ENCODE results near the gene PRR19.

The PRR19 gene

DNA sequence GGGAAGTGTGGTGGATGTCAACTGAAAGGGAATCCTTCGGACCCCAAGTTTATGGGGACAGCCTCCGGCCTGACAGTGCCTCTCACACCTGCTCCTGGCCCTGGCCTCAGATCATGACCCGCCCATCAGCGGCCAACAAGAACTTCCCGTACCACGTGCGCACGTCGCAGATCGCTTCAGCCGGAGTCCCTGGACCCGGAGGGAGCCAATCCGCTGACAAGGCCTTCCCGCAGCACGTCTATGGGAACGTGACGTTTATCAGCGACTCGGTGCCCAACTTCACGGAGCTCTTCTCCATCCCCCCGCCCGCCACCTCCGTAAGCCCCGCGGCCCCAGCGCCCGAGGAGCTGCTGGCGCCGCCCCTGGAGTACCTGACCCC, 21.5 kb downstream of the PRR19 start:
- DNase-seq (ENCODE audit: low read depth in 1 of 2, low spot score in 1 of 2) = no peak
- no peak overlapping the region for H3K27ac ChIP-seq (replicated peaks)
- no peak overlapping the region for H3K4me3 ChIP-seq (replicated peaks; ENCODE audit: insufficient read depth, low read length)
- TF ChIP-seq POLR2AphosphoS5 (IDR thresholded peaks at IDR 0.05; ENCODE audit: low read depth) (no peak), SPI1 (IDR thresholded peaks at IDR 0.05; ENCODE audit: borderline replicate concordance, low read depth) (no peak), GABPA (IDR thresholded peaks at IDR 0.05; ENCODE audit: low read depth) (no peak)
- TF ChIP-seq, protein P1, sequence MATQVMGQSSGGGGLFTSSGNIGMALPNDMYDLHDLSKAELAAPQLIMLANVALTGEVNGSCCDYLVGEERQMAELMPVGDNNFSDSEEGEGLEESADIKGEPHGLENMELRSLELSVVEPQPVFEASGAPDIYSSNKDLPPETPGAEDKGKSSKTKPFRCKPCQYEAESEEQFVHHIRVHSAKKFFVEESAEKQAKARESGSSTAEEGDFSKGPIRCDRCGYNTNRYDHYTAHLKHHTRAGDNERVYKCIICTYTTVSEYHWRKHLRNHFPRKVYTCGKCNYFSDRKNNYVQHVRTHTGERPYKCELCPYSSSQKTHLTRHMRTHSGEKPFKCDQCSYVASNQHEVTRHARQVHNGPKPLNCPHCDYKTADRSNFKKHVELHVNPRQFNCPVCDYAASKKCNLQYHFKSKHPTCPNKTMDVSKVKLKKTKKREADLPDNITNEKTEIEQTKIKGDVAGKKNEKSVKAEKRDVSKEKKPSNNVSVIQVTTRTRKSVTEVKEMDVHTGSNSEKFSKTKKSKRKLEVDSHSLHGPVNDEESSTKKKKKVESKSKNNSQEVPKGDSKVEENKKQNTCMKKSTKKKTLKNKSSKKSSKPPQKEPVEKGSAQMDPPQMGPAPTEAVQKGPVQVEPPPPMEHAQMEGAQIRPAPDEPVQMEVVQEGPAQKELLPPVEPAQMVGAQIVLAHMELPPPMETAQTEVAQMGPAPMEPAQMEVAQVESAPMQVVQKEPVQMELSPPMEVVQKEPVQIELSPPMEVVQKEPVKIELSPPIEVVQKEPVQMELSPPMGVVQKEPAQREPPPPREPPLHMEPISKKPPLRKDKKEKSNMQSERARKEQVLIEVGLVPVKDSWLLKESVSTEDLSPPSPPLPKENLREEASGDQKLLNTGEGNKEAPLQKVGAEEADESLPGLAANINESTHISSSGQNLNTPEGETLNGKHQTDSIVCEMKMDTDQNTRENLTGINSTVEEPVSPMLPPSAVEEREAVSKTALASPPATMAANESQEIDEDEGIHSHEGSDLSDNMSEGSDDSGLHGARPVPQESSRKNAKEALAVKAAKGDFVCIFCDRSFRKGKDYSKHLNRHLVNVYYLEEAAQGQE (IDR thresholded peaks at IDR 0.05; ENCODE audit: insufficient replicate concordance, low read depth) = no peak
- TF ChIP-seq, protein P2, sequence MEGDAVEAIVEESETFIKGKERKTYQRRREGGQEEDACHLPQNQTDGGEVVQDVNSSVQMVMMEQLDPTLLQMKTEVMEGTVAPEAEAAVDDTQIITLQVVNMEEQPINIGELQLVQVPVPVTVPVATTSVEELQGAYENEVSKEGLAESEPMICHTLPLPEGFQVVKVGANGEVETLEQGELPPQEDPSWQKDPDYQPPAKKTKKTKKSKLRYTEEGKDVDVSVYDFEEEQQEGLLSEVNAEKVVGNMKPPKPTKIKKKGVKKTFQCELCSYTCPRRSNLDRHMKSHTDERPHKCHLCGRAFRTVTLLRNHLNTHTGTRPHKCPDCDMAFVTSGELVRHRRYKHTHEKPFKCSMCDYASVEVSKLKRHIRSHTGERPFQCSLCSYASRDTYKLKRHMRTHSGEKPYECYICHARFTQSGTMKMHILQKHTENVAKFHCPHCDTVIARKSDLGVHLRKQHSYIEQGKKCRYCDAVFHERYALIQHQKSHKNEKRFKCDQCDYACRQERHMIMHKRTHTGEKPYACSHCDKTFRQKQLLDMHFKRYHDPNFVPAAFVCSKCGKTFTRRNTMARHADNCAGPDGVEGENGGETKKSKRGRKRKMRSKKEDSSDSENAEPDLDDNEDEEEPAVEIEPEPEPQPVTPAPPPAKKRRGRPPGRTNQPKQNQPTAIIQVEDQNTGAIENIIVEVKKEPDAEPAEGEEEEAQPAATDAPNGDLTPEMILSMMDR (IDR thresholded peaks at IDR 0.05; ENCODE audit: insufficient read depth, low read length) = no peak
- peaks cover 7% of the 10 kb centered on the region for H3K27me3 ChIP-seq (ENCODE audit: insufficient read depth, poor library complexity, severe bottlenecking)

DNA sequence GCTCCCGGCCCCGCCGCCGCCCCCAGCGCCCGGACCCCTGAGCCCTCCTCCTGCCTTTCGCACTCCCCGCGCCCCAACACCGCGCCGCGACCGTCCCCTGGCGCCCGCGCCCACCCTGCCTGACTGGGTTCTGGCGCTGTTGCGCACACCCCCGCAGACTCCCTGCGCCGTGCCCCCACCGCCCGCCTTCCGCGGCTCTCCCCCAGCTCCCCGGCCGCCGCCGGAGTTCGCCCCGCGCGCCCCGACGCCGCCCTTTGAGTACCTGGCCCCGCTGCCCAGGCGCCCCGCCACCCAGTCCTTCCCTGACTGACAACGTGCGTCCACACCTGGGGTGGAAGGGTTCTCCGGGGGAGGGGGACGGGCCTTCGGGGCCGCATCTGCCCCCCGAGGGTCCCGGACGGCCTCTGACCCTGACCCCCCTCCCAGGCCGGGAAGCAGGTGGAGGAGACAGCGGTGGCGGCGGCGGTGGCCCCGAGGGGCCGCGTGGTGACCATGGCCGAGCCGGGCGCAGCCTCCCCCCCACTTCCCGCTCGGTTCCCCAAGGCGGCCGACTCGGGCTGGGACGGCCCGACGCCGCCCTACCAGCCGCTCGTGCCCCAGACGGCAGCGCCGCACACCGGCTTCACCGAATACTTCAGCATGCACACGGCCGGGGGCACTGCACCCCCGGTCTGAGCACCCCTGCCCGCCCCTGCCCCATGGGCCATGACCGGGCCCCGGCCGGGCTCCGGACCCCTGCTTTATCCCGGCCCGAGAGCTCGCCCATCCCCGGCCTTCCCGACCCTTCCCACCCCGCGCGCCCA, 22.1 kb downstream of the PRR19 start:
- H3K27ac ChIP-seq (replicated peaks) = no peak overlapping the region
- peaks cover 7% of the 10 kb centered on the region for H3K27me3 ChIP-seq (ENCODE audit: insufficient read depth, poor library complexity, severe bottlenecking)
- peak overlapping the region; percentile 44 for H3K4me3 ChIP-seq (replicated peaks; ENCODE audit: insufficient read depth, low read length)
- DNase-seq (ENCODE audit: low read depth in 1 of 2, low spot score in 1 of 2) = peak in 1 of 2 experiments; percentile 19
- TF ChIP-seq, protein P1 (IDR thresholded peaks at IDR 0.05; ENCODE audit: insufficient replicate concordance, low read depth) = no peak
- TF ChIP-seq, protein P2 (IDR thresholded peaks at IDR 0.05; ENCODE audit: insufficient read depth, low read length) = no peak
- TF ChIP-seq GABPA (IDR thresholded peaks at IDR 0.05; ENCODE audit: low read depth) (no peak), SPI1 (IDR thresholded peaks at IDR 0.05; ENCODE audit: borderline replicate concordance, low read depth) (no peak), POLR2AphosphoS5 (IDR thresholded peaks at IDR 0.05; ENCODE audit: low read depth) (no peak)

DNA sequence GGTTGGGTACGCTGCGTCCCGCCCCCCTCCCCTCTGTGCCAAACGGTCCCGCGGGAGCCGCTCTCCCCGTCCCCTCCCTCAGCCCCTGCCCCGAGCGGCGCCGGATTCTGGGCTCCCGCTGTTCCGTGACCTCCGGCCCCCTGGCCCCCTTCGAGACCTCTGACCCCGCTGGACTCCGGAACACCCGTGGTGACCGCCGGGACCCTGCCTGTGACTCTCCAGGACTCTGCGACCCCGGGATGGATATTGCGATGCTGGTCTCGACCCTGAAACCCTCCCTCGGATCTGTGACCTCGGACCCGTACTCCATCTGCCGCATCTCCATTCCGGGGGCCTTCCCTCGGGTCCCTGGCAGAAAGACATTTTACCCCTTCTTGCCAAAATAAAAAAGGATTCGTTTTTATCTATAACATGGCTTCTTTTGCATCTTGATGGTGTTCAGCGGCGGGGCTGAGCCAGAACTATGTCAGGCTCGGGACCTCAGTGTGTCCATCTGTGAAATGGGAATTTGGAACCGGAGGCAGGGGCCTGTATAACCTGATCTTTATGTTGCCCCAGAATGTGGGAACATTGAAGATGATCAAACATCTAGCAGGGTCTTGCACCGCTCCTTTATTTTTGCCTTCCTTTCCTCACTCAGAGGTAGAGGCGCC, 22.8 kb downstream of the PRR19 start:
- H3K4me3 ChIP-seq (replicated peaks; ENCODE audit: insufficient read depth, low read length) = peak overlapping the region; percentile 44
- DNase-seq (ENCODE audit: low read depth in 1 of 2, low spot score in 1 of 2) = no peak
- no peak overlapping the region for H3K27ac ChIP-seq (replicated peaks)
- TF ChIP-seq, protein P1 (IDR thresholded peaks at IDR 0.05; ENCODE audit: insufficient replicate concordance, low read depth) = no peak
- TF ChIP-seq, protein P2 (IDR thresholded peaks at IDR 0.05; ENCODE audit: insufficient read depth, low read length) = no peak
- TF ChIP-seq SPI1 (IDR thresholded peaks at IDR 0.05; ENCODE audit: borderline replicate concordance, low read depth) (no peak), GABPA (IDR thresholded peaks at IDR 0.05; ENCODE audit: low read depth) (no peak), POLR2AphosphoS5 (IDR thresholded peaks at IDR 0.05; ENCODE audit: low read depth) (no peak)
- H3K27me3 ChIP-seq (ENCODE audit: insufficient read depth, poor library complexity, severe bottlenecking) = peaks cover 7% of the 10 kb centered on the region

Data from HL-60 (cell line).